MCF 10A (cell line): ENCODE results near the gene GRM7. TPM values are rescaled to one million over a fixed set of nuclear protein-coding genes. Genes with fewer than 3 reads are reported as not detected.

Experiments
- BruUV-seq: library from RNA; stranded (reverse); fragments of 400-500 nt; replicated peaks from 2 replicates; lab custom pipeline; 2021; lab: Mats Ljungman, UMichigan
- CTCF ChIA-PET: fragments of 300-600 bp; sonication (Branson Sonifier 250); formaldehyde crosslinking; extraction: SDS; loops from one replicate; lab custom pipeline; 2021; ENCODE audit warnings: antibody characterized with exemption, inconsistent platforms; lab: Yijun Ruan, JAX
- POLR2A ChIA-PET: fragments of 300-600, 350-650 bp; sonication (Branson Sonifier 250); formaldehyde crosslinking; extraction: SDS; loops from one replicate; lab custom pipeline; 2020; ENCODE audit warnings: antibody characterized with exemption, inconsistent platforms; lab: Yijun Ruan, JAX
- DNase-seq: peaks from one replicate; pipeline ENCODE4 v3.0.0-alpha.2; 2018; ENCODE audit not compliant: unreplicated experiment
- H3K27ac Mint-ChIP-seq: one replicate; pipeline ENCODE4 v1.8.0; 2022; ENCODE audit warnings: mild to moderate bottlenecking, low read depth, mixed read lengths; ENCODE audit not compliant: unreplicated experiment
- H3K27me3 Mint-ChIP-seq: one replicate; pipeline ENCODE4 v1.8.0; 2022; ENCODE audit warnings: mixed read lengths; ENCODE audit not compliant: insufficient read depth, unreplicated experiment
- H3K36me3 Mint-ChIP-seq: one replicate; pipeline ENCODE4 v1.8.0; 2022; ENCODE audit warnings: mild to moderate bottlenecking, moderate library complexity, mixed read lengths; ENCODE audit not compliant: insufficient read depth, unreplicated experiment
- H3K4me1 Mint-ChIP-seq: one replicate; pipeline ENCODE4 v1.8.0; 2022; ENCODE audit warnings: mixed read lengths; ENCODE audit not compliant: insufficient read depth, unreplicated experiment
- H3K4me3 Mint-ChIP-seq: one replicate; pipeline ENCODE4 v1.8.0; 2022; ENCODE audit warnings: mild to moderate bottlenecking, moderate library complexity, mixed read lengths; ENCODE audit not compliant: unreplicated experiment
- H3K9me3 Mint-ChIP-seq: one replicate; pipeline ENCODE4 v1.8.0; 2022; ENCODE audit warnings: mixed read lengths; ENCODE audit not compliant: unreplicated experiment
- CTCF ChIP-seq: fragments of 200-600 bp; IDR thresholded peaks from one replicate; pipeline ENCODE4 v1.8.0; 2022; ENCODE audit warnings: antibody characterized with exemption, mild to moderate bottlenecking; ENCODE audit not compliant: unreplicated experiment
- intact Hi-C: fragments of 100-400 bp; cut with micrococcal nuclease; formaldehyde crosslinking; loops from 2 replicates; pipeline ENCODE4 v1.14.1; 2022
- total RNA-seq: library from RNA; stranded (reverse); gene quantifications from 2 replicates; pipeline ENCODE4 v1.2.3, GENCODE V29; 2022

The GRM7 gene
- total RNA-seq, 1 experiment from 2014 or later: not detected

GRCh38 chr3:7658294-7658693, 797.4 kb downstream of the GRM7 start:
- intact Hi-C loops: no loop called here
- CTCF ChIA-PET: interaction anchor here (0.7 kb wide), 1 partner anchor 25 kb away, joined by 3 read pairs; no protein-coding TSS in a partner anchor
- H3K4me3 Mint-ChIP-seq: no peak overlapping the region
- no TSS peak for BruUV-seq
- no peaks in the 10 kb centered on the region for H3K9me3 Mint-ChIP-seq
- POLR2A ChIA-PET: no interaction called here
- H3K4me1 Mint-ChIP-seq: peaks cover 12% of the 10 kb centered on the region
- DNase-seq: no peak
- no peaks in the 10 kb centered on the region for H3K36me3 Mint-ChIP-seq
- no peak overlapping the region for H3K27ac Mint-ChIP-seq
- no peak for TF ChIP-seq CTCF
- H3K27me3 Mint-ChIP-seq: no peaks in the 10 kb centered on the region

- BruUV-seq: no TSS peak
Measured at GRCh38 chr3:7659079-7659478, 798.2 kb downstream of the GRM7 start.

GRCh38 chr3:7663771-7664170, 802.9 kb downstream of the GRM7 start:
- Mint-ChIP-seq H3K27me3 (no peaks in the 10 kb centered on the region), H3K4me1 (no peaks in the 10 kb centered on the region), H3K9me3 (no peaks in the 10 kb centered on the region), H3K27ac (no peak overlapping the region), H3K4me3 (no peak overlapping the region), H3K36me3 (no peaks in the 10 kb centered on the region)
- no TSS peak for BruUV-seq
- TF ChIP-seq CTCF: no peak
- ChIA-PET CTCF (no interaction called here), POLR2A (no interaction called here)
- intact Hi-C loops: no loop called here
- no peak for DNase-seq

More at GRCh38 chr3:7659079-7659478, 798.2 kb downstream of the GRM7 start:
- Mint-ChIP-seq H3K4me1 (peaks cover 12% of the 10 kb centered on the region), H3K27me3 (no peaks in the 10 kb centered on the region), H3K9me3 (no peaks in the 10 kb centered on the region), H3K4me3 (no peak overlapping the region), H3K27ac (no peak overlapping the region), H3K36me3 (no peaks in the 10 kb centered on the region)
- CTCF ChIA-PET: interaction anchor here (0.7 kb wide), 1 partner anchor 24 kb away, joined by 3 read pairs; no protein-coding TSS in a partner anchor
- intact Hi-C loops: no loop called here
- DNase-seq: no peak
- TF ChIP-seq CTCF: no peak
- POLR2A ChIA-PET: no interaction called here

- intact Hi-C loops: no loop called here
- no peak for TF ChIP-seq CTCF
- Mint-ChIP-seq H3K4me1 (no peaks in the 10 kb centered on the region), H3K4me3 (no peak overlapping the region), H3K9me3 (no peaks in the 10 kb centered on the region), H3K27ac (no peak overlapping the region), H3K27me3 (no peaks in the 10 kb centered on the region), H3K36me3 (no peaks in the 10 kb centered on the region)
- ChIA-PET CTCF (interaction anchor here (0.7 kb wide), 1 partner anchor 1949 kb away, joined by 4 read pairs; no protein-coding TSS in a partner anchor), POLR2A (no interaction called here)
- DNase-seq: no peak
- BruUV-seq: no TSS peak
Measured at GRCh38 chr3:7667774-7668173, 806.9 kb downstream of the GRM7 start.
